GM18951 (cell line): Measurements from ENCODE around the gene C5orf47.

ENCODE experiments used
- POLR2A ChIP-seq: IDR thresholded peaks from 4 replicates; pipeline ENCODE4 v1.6.1; 2011; ENCODE audit warnings: mild to moderate bottlenecking; ENCODE audit not compliant: insufficient read length, insufficient read depth; ENCODE audit errors: extremely low read depth
- in situ Hi-C: fragments of 300-500 bp; cut with MboI; formaldehyde crosslinking; loops from one replicate; pipeline ENCODE4 v1.12.0; 2022; ENCODE audit warnings: low sequenced_read_pairs, mixed read lengths, inconsistent platforms; ENCODE audit not compliant: unreplicated experiment

Gene C5orf47

DNA sequence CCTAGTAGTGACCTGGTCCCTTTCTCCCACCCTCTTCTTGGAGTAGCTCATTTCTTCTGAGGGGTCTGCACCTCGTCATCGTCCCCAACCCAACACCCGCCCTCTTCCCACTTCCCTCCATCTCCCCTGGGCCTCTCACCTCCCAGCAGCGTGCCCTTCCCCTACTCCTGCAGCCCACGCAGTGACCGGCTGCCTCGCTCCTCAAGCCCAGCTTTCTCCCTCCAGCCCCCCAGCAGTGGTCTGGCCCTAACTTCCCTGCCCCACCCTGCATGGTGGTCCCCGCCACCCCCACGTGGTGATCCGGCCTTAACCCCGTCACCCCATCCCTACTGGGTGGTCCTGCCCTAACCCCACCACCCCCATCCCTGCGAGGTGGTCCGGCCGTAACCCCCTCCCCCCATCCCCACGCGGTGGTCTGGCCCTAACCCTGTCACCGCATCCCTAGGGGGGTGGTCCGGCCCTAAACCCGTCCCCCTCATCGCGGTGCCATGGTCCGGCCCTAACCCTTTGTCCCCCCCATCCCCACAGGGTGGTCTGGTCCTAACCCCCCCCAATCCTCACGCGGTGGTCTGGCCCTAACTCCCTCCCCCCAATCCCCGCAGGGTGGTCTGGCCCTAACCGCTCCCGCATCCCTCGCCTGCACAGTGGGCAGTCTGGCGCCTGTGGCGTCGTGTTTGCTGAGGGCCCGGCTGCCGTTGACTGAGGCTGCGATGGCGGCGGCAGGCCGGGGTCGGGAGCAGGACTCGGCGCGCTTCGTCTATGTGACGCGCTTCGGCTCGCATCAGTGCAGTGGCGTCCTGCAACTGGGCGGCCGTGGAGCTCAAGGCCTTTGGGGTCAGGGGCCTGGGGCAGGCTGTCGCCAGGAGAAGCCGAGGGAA, at the start of gene C5orf47:
Gene C5orf47 (plus strand): TSS at position 617 of the 878 bp plus-strand sequence. CDS start 94 bp downstream, at position 711.
- in situ Hi-C loops, result no loop called here
- TF ChIP-seq POLR2A, result no peak

DNA sequence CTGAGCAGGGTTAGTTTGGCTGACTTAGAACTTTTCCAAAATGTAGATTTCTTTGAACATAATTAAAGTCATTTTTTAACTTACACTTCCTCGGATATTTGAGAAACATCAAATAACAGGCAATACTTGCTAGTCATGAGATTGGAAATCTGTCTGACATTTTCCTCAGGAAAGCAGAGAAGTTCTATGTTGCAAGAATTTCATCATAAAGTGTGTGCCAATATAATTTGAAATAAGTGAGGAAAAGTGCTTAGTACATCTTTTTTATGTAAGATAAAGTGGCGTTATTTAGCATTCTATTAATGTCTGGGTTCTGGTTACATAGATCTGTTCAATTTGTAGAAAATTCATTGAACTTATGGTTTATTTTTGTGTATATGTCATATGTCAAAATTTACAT, 48.7 kb upstream of the C5orf47 start:
- TF ChIP-seq POLR2A, result no peak
- in situ Hi-C loops, result no loop called here

GRCh38 chr5:173941102-173941501, 47.9 kb upstream of the C5orf47 start:
- TF ChIP-seq POLR2A, result no peak
- in situ Hi-C loops, result no loop called here

DNA sequence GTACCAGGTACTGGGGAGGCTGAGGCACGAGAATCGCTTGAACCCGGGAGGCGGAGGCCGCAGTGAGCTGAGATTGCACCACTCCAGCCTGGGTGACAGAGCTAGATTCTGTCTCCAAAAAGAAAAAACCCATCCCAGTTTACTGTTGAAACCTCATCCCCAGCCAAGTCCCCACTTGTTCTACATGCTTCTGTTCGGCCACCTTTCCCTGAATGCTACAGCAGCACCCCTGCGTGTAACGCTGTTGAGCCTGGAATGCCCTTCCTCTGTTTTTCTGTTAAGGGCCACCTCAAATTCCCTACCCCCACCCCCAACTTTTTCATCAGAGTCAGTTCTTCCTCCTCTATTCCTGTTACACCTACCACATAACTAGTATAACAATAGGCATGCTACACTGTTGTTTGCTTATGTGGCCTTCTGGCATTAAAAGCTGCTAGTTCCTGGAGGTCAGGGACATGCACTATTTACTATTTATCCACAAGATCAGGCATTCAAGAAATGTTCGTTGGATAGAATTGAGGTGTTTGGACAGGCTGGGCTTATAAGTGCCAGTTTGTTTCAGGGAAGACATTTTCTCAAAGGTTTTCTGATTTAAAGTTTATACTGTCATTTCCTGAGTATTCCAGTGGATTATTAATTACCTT, 47.1 kb upstream of the C5orf47 start:
- TF ChIP-seq POLR2A, result no peak
- in situ Hi-C loops, result no loop called here

DNA sequence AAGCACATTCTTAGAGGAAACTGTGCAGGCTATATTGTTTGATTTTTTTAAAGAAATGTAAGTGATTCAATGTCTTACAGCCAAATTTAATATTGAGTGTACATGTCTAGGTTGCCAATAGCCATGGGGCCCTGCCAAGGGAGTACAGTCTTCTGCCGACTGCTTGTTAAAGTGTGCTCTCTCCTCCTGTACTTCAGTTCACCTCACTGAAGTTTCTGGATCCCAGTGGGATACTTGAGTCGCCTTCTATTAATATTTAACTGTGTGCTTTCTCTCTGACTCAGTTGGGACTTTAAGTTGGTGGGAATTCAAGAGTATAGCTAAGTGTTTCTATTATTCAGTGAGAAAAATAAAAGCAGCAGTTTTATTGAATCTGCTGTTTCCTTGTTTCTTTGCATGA, 44.5 kb upstream of the C5orf47 start:
- in situ Hi-C loops, result no loop called here
- TF ChIP-seq POLR2A, result no peak

DNA sequence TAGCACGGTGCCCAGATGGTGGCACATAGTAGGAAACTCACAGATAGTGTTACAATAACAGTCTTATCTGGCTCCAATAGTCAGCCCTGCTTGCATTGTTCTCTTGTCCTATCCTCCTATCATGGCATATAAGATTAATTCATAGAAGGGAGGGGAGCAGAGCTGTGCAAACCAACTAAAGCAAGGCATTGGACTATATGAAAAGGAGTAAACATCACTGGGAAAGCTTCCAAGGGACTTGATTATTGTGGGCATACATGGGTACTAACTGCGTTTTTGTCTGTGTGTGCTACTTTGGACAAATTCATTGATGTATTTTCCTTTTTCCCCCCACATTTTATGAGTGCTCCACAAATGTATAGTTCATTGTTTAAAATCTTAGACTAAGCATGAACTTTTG, 43.8 kb upstream of the C5orf47 start:
- TF ChIP-seq POLR2A, result no peak
- in situ Hi-C loops, result no loop called here

DNA sequence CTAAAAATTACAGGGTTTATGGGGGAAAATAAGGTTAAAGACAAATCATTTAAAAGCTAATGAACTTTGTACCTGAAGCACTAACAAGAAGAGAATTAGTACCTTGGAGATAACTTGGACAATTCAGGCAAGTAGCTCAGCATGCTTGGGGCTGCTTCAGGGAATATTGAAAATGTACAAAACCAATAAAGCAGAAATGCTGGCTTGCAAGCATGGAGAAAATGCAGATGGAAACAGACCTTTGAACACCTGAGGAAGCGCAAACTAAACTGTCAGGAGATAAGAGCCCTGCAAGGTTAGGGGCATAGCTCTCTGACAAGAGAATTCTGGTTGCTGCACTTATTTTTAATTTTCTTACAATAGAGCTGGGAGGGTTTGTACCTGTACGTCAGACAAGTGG, 42.6 kb upstream of the C5orf47 start:
- TF ChIP-seq POLR2A, result no peak
- in situ Hi-C loops, result no loop called here

DNA sequence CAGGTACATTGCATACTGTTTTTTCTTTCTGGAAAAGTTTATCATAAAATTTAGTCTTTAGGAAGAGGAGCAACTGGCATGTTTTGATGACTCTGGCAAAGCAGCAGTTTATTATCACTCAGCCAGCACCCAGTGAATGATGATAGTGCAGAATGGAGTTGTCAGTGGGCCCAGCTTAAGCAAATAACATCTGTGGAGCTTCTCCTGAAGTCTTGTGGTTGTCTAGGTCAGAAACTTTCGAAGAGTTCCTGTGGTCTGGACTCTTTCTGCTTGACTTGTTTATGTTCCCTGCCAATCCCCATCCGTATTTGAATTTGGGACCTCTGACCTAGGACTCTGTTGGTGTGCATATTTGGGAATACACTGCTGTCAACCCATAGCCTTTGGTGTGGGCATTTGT, 38.1 kb upstream of the C5orf47 start:
- in situ Hi-C loops, result no loop called here
- TF ChIP-seq POLR2A, result no peak

DNA sequence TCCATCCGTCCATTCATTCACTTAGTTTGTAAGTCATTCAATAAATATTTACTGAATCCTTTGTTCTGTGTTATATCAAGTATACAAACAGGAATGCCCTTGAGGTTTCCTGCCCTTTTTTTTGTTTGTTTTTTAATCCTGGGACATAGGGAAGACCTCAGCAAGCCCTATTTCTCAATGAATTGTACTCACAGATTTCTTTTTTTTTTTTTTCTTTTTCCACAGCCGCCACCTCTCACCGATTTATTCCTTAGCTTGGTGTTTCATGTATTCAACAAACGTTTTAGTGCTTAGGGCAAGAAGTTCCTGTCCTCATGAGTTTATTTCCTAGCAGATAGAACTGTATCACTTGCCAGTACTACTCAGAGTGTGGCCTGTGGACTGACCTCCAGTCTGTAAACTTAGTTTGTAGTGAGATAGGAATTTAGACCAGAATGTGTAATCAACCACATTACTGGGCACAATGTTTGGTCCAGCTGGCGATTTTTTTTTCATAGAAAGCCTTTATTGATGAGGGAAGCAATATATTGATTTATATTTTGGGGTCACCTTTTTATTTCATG, 35.4 kb upstream of the C5orf47 start:
- in situ Hi-C loops, result no loop called here
- no peak for TF ChIP-seq POLR2A

- in situ Hi-C loops, result no loop called here
- TF ChIP-seq POLR2A, result no peak
These were observed 34.1 kb upstream of the C5orf47 start for GRCh38 chr5:173954671-173955521.

DNA sequence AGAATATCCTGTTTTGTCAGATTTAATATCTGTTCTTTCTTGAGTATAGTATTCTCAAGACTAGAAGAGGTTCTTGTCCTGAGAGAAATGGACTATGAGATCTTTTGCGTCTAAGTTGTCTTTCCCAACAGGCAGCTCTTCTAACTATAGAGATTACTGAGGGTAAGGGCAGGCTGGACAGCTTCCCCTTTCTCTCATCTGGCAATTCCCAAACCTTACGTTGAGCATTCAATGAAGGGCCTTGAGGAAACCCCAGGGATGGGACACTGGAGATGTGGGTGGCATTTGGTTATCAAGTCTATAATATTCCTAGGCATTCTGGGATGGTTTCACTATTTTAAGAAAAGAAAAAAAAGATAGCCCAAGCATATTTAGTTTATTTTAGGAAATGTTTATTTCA, 28.0 kb upstream of the C5orf47 start:
- no peak for TF ChIP-seq POLR2A
- in situ Hi-C loops, result no loop called here

DNA sequence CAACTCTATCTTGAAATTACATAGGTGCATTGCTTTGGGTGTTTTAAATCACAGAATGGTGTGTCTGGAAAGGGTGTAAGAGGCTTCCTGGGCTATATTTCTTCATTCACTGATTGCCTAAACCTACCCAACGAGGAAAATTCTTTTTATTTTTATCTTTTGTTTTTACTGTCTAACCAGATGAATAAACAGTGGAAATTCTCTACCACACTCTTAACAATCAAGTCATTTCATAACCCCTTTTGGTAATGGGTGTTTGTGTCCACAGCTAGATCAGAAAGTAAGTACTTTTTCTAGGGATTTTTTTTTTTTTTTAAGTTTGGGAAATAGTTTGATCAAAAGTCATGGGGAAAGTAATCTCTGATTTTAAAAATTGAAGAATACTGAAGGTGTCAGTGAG, 27.6 kb upstream of the C5orf47 start:
- TF ChIP-seq POLR2A, result no peak
- in situ Hi-C loops, result no loop called here

- in situ Hi-C loops, result no loop called here
- TF ChIP-seq POLR2A, result no peak
These were observed 26.5 kb upstream of the C5orf47 start for GRCh38 chr5:173962436-173962972.
